ENCODE data around the gene PCSK6. TPM values are rescaled to one million over a fixed set of nuclear protein-coding genes. Genes with fewer than 3 reads are reported as not detected.

The PCSK6 gene
- polyA plus RNA-seq, 1 donor from 2014 or later, result 1.1 TPM

GRCh38 chr15:101533371-101534140 lies 44.0 kb upstream of the PCSK6 start:
- Histone ChIP-seq H3F3A (ENCODE audit: insufficient read depth, low read length, poor library complexity, severe bottlenecking) (no peaks in the 10 kb centered on the region), H2AFZ (ENCODE audit: low read depth, low read length) (no peak overlapping the region), H4K20me1 (ENCODE audit: insufficient read depth) (no peaks in the 10 kb centered on the region), H3K79me2 (replicated peaks; ENCODE audit: insufficient read depth, low read length) (no peaks in the 10 kb centered on the region), H3K9me2 (ENCODE audit: insufficient read depth, low read length) (no peaks in the 10 kb centered on the region), H3K36me3 (ENCODE audit: insufficient read depth, low read length) (no peaks in the 10 kb centered on the region), H3K27ac (ENCODE audit: low read length) (no peak overlapping the region), H3K9ac (ENCODE audit: low read length) (no peak overlapping the region), H3K4me3 (ENCODE audit: low read length) (no peak overlapping the region), H3K27me3 (ENCODE audit: insufficient read depth, low read depth, low read length) (no peaks in the 10 kb centered on the region), H3K9me3 (ENCODE audit: low read length) (no peaks in the 10 kb centered on the region), H3K4me2 (ENCODE audit: low read length) (no peak overlapping the region)
- TF ChIP-seq RAD21 (conservative IDR thresholded peaks at IDR 0.05) (no peak), MXI1 (conservative IDR thresholded peaks at IDR 0.05; ENCODE audit: poor library complexity, severe bottlenecking) (no peak), EP300 (conservative IDR thresholded peaks at IDR 0.05; ENCODE audit: poor library complexity, severe bottlenecking) (no peak), SMC3 (conservative IDR thresholded peaks at IDR 0.05; ENCODE audit: poor library complexity) (no peak)

GRCh38 chr15:101532865-101533264 lies 43.4 kb upstream of the PCSK6 start:
- no peak overlapping the region for H3K4me3 ChIP-seq (ENCODE audit: low read length)
- H3K27ac ChIP-seq (ENCODE audit: low read length), result no peak overlapping the region
- no peaks in the 10 kb centered on the region for H3F3A ChIP-seq (ENCODE audit: insufficient read depth, low read length, poor library complexity, severe bottlenecking)
- H3K9me3 ChIP-seq (ENCODE audit: low read length), result no peaks in the 10 kb centered on the region
- H3K4me2 ChIP-seq (ENCODE audit: low read length), result no peak overlapping the region
- H2AFZ ChIP-seq (ENCODE audit: low read depth, low read length), result no peak overlapping the region
- no peaks in the 10 kb centered on the region for H4K20me1 ChIP-seq (ENCODE audit: insufficient read depth)
- no peaks in the 10 kb centered on the region for H3K27me3 ChIP-seq (ENCODE audit: insufficient read depth, low read depth, low read length)
- TF ChIP-seq REST (IDR thresholded peaks at IDR 0.05; ENCODE audit: borderline replicate concordance) (no peak), POLR2AphosphoS5 (IDR thresholded peaks at IDR 0.05) (no peak), MXI1 (conservative IDR thresholded peaks at IDR 0.05; ENCODE audit: poor library complexity, severe bottlenecking) (no peak), TAF1 (IDR thresholded peaks at IDR 0.05; ENCODE audit: low read depth) (no peak), SMC3 (conservative IDR thresholded peaks at IDR 0.05; ENCODE audit: poor library complexity) (no peak), EP300 (conservative IDR thresholded peaks at IDR 0.05; ENCODE audit: poor library complexity, severe bottlenecking) (no peak), RAD21 (conservative IDR thresholded peaks at IDR 0.05) (no peak), EZH2 (IDR thresholded peaks at IDR 0.05; ENCODE audit: borderline replicate concordance, insufficient read depth, low read length, poor library complexity, severe bottlenecking) (no peak), CTCF (IDR thresholded peaks at IDR 0.05; ENCODE audit: poor library complexity, severe bottlenecking) (no peak)
- no peak overlapping the region for H3K9ac ChIP-seq (ENCODE audit: low read length)
- H3K79me2 ChIP-seq (replicated peaks; ENCODE audit: insufficient read depth, low read length), result no peaks in the 10 kb centered on the region
- no peaks in the 10 kb centered on the region for H3K9me2 ChIP-seq (ENCODE audit: insufficient read depth, low read length)
- no peaks in the 10 kb centered on the region for H3K36me3 ChIP-seq (ENCODE audit: insufficient read depth, low read length)

All from neural cell (in vitro differentiated cells).